Mesenteric fat pad (tissue), 1 donor: ENCODE results near the gene SORCS2. TPM values are rescaled to one million over a fixed set of nuclear protein-coding genes. Genes with fewer than 3 reads are reported as not detected.

Experiments used
- microRNA-seq: library from miRNA; unstranded; fragments of <30 nt; microRNA quantifications from one replicate; pipeline ENCODE4 v1.2.0, GENCODE V29; 2020; ENCODE audit warnings: borderline number of aligned reads
- total RNA-seq: library from RNA; stranded (reverse); fragmentation: NEBNext Ultra II Directional; extraction: Animal tissue kit (Norgen Biotek cat#: 25700); gene quantifications from one replicate; pipeline ENCODE4 v1.2.1, GENCODE V29; 2021
- donor health status: DM: yes; HTN: yes; CAD: no.

The SORCS2 gene
- total RNA-seq, 1 donor from 2014 or later: 1.9 TPM

Small RNA genes lying within 50 kb of the gene (microRNA-seq; reads per million reads assigned to microRNA genes)
- gene MIR4274 (not detected), gene MIR4798 (not detected)

Other genes starting within 250 kb of the SORCS2 start
- 21.4 TPM for gene TADA2B, start 149.2 kb upstream of the SORCS2 start, total RNA-seq
- gene GRPEL1, start 124.5 kb upstream of the SORCS2 start, total RNA-seq: 42.8 TPM
- not detected for gene PSAPL1, start 242.4 kb downstream of the SORCS2 start, total RNA-seq